GM04504 (cell line): ENCODE results near the gene CD74.

Experiments
- DNase-seq: peaks from one replicate; pipeline ENCODE4 v3.0.0-alpha.2; 2012; ENCODE audit warnings: low read depth

CD74 gene

DNA sequence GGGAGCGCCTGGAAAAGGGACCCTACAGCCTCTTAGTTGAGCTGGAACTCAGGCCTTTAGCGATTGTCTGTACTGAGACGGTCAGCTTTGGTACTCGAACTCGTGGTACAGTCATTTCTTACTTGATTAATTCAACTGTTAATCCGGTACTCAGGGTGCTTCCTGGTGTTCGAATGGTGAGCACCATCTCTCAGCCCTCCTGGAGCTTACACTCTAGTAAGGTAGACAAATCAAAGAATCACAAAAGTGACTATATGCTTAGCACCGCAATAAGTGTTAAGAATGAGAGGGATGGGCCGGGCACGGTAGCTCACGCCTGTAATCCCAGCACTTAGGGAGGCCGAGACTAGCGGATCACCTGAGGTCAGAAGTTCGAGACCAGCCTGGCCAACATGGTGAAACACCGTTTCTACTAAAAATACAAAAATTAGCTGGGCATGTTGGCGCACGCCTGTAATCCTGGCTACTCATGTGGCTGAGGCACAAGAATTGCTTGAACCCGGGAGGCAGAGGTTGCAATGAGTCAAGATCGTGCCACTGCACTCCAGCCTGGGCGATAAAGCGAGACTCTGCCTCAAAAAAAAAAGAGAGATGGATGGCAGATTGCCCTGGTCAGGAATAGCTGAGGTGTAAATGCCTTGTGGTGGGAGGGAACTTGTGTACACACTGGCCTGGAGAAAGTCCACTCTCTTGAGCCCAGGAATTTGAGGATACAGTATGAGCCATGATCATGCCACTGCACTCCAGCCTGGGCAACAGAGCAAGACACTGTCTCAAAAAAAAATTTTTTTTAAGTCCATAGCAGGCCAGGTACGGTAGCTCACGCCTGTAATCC is 54.2 kb downstream of the CD74 start:
- no peak for DNase-seq

- DNase-seq, result peak; percentile 89
These were observed 55.1 kb downstream of the CD74 start, which contains the start of gene TCOF1 for GRCh38 chr5:150357326-150358260. TSS of gene TCOF1 (plus strand) at chr5:150357697. CDS start at chr5:150357747, 50 bp downstream.

DNA sequence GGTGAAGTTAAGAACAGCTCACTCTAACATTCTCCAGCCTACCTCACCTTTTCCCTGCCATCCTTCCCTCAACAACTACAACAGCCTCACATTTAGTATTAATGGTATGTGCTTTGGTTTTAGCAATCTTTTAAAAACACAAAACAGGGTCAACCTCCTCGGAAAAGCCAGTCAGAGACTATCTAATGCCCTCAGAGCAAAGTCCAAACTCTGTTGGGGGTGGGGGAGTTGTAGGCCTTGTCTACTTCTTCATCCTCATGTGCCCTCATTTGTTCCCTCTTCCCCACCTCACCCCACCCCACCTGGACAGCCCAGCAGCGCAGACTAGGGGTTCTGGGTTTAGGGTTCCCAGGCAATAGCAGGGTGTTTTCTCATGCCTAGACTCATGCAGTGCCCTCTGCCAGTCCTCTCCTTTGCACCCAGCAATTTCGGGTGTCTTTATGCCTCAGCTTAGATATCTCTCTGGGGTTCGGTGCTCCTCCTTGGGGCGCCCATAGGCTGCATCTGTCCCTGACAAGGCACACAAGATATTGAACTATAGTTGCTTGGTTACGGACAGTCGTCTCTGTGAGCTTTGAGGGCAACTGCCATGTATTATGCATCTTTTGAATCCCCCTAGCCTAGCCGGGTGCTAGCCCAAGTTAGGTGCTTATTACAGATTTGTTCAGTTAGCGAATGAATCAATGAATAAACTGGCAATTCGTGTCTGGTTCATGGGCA is 56.0 kb downstream of the CD74 start:
- DNase-seq, result no peak

GRCh38 chr5:150355791-150356190 is 56.9 kb downstream of the CD74 start:
- DNase-seq, result no peak

GRCh38 chr5:150353032-150353675 is 59.6 kb downstream of the CD74 start:
- DNase-seq, result no peak

DNA sequence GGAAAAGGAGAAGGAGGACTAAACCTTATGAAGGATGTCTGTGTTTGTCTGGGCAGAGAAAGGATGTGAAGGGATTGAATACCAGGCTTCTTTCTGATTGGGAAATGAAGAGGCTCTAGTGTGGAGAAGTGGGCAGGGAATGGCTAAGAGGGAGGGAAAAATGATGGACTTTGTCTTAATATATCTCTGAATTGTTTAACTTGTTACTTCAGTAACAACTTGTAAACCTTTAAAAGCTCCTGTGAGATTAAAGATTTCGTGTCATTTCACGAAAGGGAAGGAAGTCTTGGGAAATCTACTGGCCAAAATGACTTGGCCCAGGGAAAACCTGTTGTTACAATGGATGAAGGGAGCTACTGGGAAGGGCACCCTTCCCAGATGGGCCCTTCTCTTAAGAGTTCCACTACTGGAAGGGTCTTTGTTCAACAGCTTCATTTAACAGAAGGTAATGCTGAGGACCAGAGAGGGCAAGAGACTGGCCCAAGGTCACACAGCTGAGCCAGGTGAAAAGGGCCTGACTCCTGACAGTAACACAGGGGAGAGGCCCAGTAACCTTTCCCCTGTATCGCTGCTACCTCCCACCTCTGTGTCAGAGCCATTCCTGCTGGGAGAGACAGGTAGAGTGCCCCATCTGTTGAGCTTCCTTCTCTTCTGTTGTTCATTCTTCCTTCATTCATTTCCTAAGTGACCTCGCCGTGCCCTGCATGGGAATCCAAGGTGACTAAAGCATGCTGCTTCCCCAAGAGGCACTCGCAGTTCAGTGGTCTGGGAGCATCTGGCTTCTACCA is 60.3 kb downstream of the CD74 start:
- no peak for DNase-seq
